HCT116 (cell line): Measurements from ENCODE around the gene PSMD11. TPM values are rescaled to one million over a fixed set of nuclear protein-coding genes. Genes with fewer than 3 reads are reported as not detected.

ENCODE experiments used
- ATAC-seq: fragments of 200-7000 bp; cut with Tn5 transposase; 2 replicates; pipeline ENCODE4 v1.9.1; 2020; ENCODE audit warnings: mild to moderate bottlenecking, moderate library complexity
- BruUV-seq: library from RNA; stranded (reverse); fragments of 400-500 nt; replicated peaks from 2 replicates; lab custom pipeline; 2021; lab: Mats Ljungman, UMichigan
- CTCF ChIA-PET: fragments of 300-600 bp; sonication (Branson Sonifier 250); formaldehyde crosslinking; loops from one replicate; lab custom pipeline; 2021; ENCODE audit warnings: antibody characterized with exemption; lab: Charles Lee
- POLR2A ChIA-PET: fragments of 300-600, 350-600 bp; sonication (Branson Sonifier 250); formaldehyde crosslinking; loops from one replicate; lab custom pipeline; 2021; ENCODE audit warnings: antibody characterized with exemption; lab: Charles Lee
- RAD21 ChIA-PET, 2 experiments: fragments of 300-600 bp; sonication (Branson Sonifier 250); formaldehyde crosslinking; loops; one replicate each; lab custom pipeline; 2023; ENCODE audit warnings: low total read pairs in 2 of 2; ENCODE audit not compliant: uncharacterized antibody in 2 of 2, unreplicated experiment in 2 of 2, low non-redundant PET in 1 of 2; lab: Charles Lee
- DNase-seq: peaks from one replicate; pipeline ENCODE4 v3.0.0-alpha.2; 2010; ENCODE audit warnings: low read depth, low spot score
- H2AFZ ChIP-seq: fragments of 200-600 bp; shearing (Covaris generic), sonication (generic); 2 replicates; pipeline ENCODE4 v1.6.1; 2017; ENCODE audit warnings: low read depth, mixed run types, mixed read lengths, antibody characterized with exemption, low read length; ENCODE audit not compliant: poor library complexity, severe bottlenecking
- H3K27ac ChIP-seq: 2 replicates; pipeline ENCODE4 v1.5.1; 2012; ENCODE audit warnings: low read depth, low read length
- H3K27me3 ChIP-seq: fragments of 200-600 bp; sonication (generic); 2 replicates; pipeline ENCODE4 v1.6.1; 2016; ENCODE audit warnings: mixed run types, low read length, mixed read lengths; ENCODE audit not compliant: insufficient read depth
- H3K36me3 ChIP-seq, 2 experiments: fragments of 200-500 bp in 1 of 2; fragments of 200-600 bp in 1 of 2; sonication (Bioruptor generic) in 1 of 2; sonication (generic) in 1 of 2; 2 replicates each; pipeline versions ENCODE4 v1.5.1 to v1.6.1; 2014 to 2016; ENCODE audit warnings: low read length in 2 of 2, inconsistent platforms in 1 of 2, mixed read lengths in 1 of 2, mixed run types in 1 of 2; ENCODE audit not compliant: insufficient read depth in 2 of 2, control insufficient read depth in 1 of 2
- H3K4me1 ChIP-seq, 2 experiments: fragments of 200-600 bp in 1 of 2; sonication (generic) in 1 of 2; 2 replicates each; pipeline versions ENCODE4 v1.5.1 to v1.6.1; 2012 to 2017; ENCODE audit warnings: low read length in 2 of 2, inconsistent platforms in 1 of 2, mild to moderate bottlenecking in 1 of 2, mixed read lengths in 1 of 2, mixed run types in 1 of 2, moderate library complexity in 1 of 2; ENCODE audit not compliant: insufficient read depth in 2 of 2, control insufficient read depth in 1 of 2
- H3K4me2 ChIP-seq: fragments of 200-600 bp; sonication (generic); 2 replicates; pipeline ENCODE4 v1.6.1; 2017; ENCODE audit warnings: mixed run types, low read length, mixed read lengths
- H3K4me3 ChIP-seq, 2 experiments: fragments of 200-600 bp in 1 of 2; sonication (generic) in 1 of 2; replicated peaks in 1 of 2; 2 replicates each; pipeline ENCODE4 v1.5.1; 2011 to 2016; ENCODE audit warnings: low read length in 2 of 2, control low read depth in 1 of 2, low read depth in 1 of 2, mild to moderate bottlenecking in 1 of 2, mixed read lengths in 1 of 2, mixed run types in 1 of 2
- H3K79me2 ChIP-seq: fragments of 200-600 bp; sonication (generic); 2 replicates; pipeline ENCODE4 v1.6.1; 2017; ENCODE audit warnings: mild to moderate bottlenecking, mixed run types, low read length, moderate library complexity, mixed read lengths; ENCODE audit not compliant: insufficient read depth
- H3K9ac ChIP-seq: fragments of 200-600 bp; sonication (generic); 2 replicates; pipeline ENCODE4 v1.6.1; 2016; ENCODE audit warnings: low read length, mixed read lengths
- H3K9me2 ChIP-seq: fragments of 200-600 bp; sonication (generic), shearing (Covaris generic); 2 replicates; pipeline ENCODE4 v1.6.1; 2017; ENCODE audit warnings: mixed run types, mild to moderate bottlenecking, moderate library complexity; ENCODE audit not compliant: insufficient read depth
- H3K9me3 ChIP-seq, 2 experiments: fragments of 200-500 bp in 1 of 2; fragments of 200-600 bp in 1 of 2; sonication (Bioruptor generic) in 1 of 2; sonication (generic) in 1 of 2; 2 replicates each; pipeline ENCODE4 v1.6.1; 2014 to 2017; ENCODE audit warnings: low read length in 2 of 2, mixed read lengths in 2 of 2, inconsistent platforms in 1 of 2, low read depth in 1 of 2, mild to moderate bottlenecking in 1 of 2, mixed run types in 1 of 2, moderate library complexity in 1 of 2; ENCODE audit not compliant: control insufficient read depth in 1 of 2, insufficient read depth in 1 of 2
- H4K20me1 ChIP-seq: fragments of 200-600 bp; sonication (generic), shearing (Covaris generic); 2 replicates; pipeline ENCODE4 v1.6.1; 2017; ENCODE audit warnings: mixed run types, mild to moderate bottlenecking, moderate library complexity; ENCODE audit not compliant: insufficient read depth
- ATF3 ChIP-seq: IDR thresholded peaks from 2 replicates; pipeline ENCODE4 v1.6.1; 2012
- CEBPB ChIP-seq: IDR thresholded peaks from 2 replicates; pipeline ENCODE4 v1.6.1; 2012; ENCODE audit warnings: low read depth
- CTCF ChIP-seq, 3 experiments: fragments of 200-600 bp in 1 of 3; sonication (generic) in 1 of 3; IDR thresholded peaks in 2 of 3; conservative IDR thresholded peaks in 1 of 3; 2 replicates each; pipeline ENCODE4 v1.5.1; 2012 to 2017; ENCODE audit warnings: low read depth in 2 of 3, low read length in 2 of 3, antibody characterized with exemption in 1 of 3, borderline replicate concordance in 1 of 3, control low read depth in 1 of 3, mild to moderate bottlenecking in 1 of 3, mixed read lengths in 1 of 3, mixed run types in 1 of 3, moderate library complexity in 1 of 3; ENCODE audit not compliant: insufficient read depth in 1 of 3
- JUND ChIP-seq: IDR thresholded peaks from 2 replicates; pipeline ENCODE4 v1.6.1; 2012
- POLR2AphosphoS5 ChIP-seq: IDR thresholded peaks from 2 replicates; pipeline ENCODE4 v1.6.1; 2011; ENCODE audit warnings: mild to moderate bottlenecking, low read depth, low read length, moderate library complexity
- SIN3A ChIP-seq: IDR thresholded peaks from 2 replicates; pipeline ENCODE4 v1.6.1; 2012; ENCODE audit warnings: low read depth
- YY1 ChIP-seq: IDR thresholded peaks from 2 replicates; pipeline ENCODE4 v1.6.1; 2011; ENCODE audit warnings: low read length, low read depth, moderate library complexity, mild to moderate bottlenecking; ENCODE audit not compliant: insufficient replicate concordance; ENCODE audit errors: extremely low read depth
- ZBTB33 ChIP-seq: IDR thresholded peaks from 2 replicates; pipeline ENCODE4 v1.6.1; 2011; ENCODE audit warnings: mild to moderate bottlenecking, low read length, moderate library complexity; ENCODE audit not compliant: insufficient replicate concordance; ENCODE audit errors: extremely low read depth
- intact Hi-C: fragments of 100-400 bp; cut with micrococcal nuclease; formaldehyde crosslinking; loops from 2 replicates; pipeline ENCODE4 v1.10.0; 2022
- total RNA-seq: library from RNA; stranded (reverse); gene quantifications from one replicate; pipeline ENCODE4 v1.2.1, GENCODE V29; 2021; ENCODE audit not compliant: unreplicated experiment

Gene PSMD11
- total RNA-seq, 1 experiment from 2014 or later, result 143 TPM

GRCh38 chr17:32520737-32521404 lies 76.6 kb downstream of the PSMD11 start:
- H3K4me2 ChIP-seq, result no peak overlapping the region
- peaks cover 8 to 11% of the 10 kb centered on the region in 2 experiments for H3K4me1 ChIP-seq
- H2AFZ ChIP-seq, result no peak overlapping the region
- no peaks in the 10 kb centered on the region for H3K27me3 ChIP-seq
- H3K27ac ChIP-seq, result no peak overlapping the region
- no peak overlapping the region for H3K4me3 ChIP-seq
- no peaks in the 10 kb centered on the region for H3K36me3 ChIP-seq
- RAD21 ChIA-PET, result no interaction called here
- TF ChIP-seq SIN3A, result no peak
- no peak for TF ChIP-seq POLR2AphosphoS5
- no peak for TF ChIP-seq CEBPB
- no peak for TF ChIP-seq JUND
- no peak for TF ChIP-seq CTCF (IDR thresholded peaks at IDR 0.05 in 2 of 3, conservative IDR thresholded peaks at IDR 0.05 in 1 of 3; ENCODE audit: borderline replicate concordance in 1 of 3, insufficient read depth in 1 of 3, low read depth in 2 of 3, low read length in 2 of 3)
- no peak for TF ChIP-seq ATF3
- no peak for TF ChIP-seq YY1
- no peak for TF ChIP-seq ZBTB33
- TF ChIP-seq, all 23 proteins: peak for 0
- H3K9ac ChIP-seq, result no peak overlapping the region
- BruUV-seq, result no TSS peak
- H3K79me2 ChIP-seq, result no peaks in the 10 kb centered on the region
- CTCF ChIA-PET, result no interaction called here
- H4K20me1 ChIP-seq, result no peaks in the 10 kb centered on the region
- DNase-seq, result no peak
- no peaks in the 10 kb centered on the region for H3K9me2 ChIP-seq
- ATAC-seq, result no peak
- POLR2A ChIA-PET, result no interaction called here
- intact Hi-C loops, result no loop called here
- H3K9me3 ChIP-seq, result no peaks in the 10 kb centered on the region
